Smooth muscle cell (in vitro differentiated cells): ENCODE results near the gene LEMD1. TPM values are rescaled to one million over a fixed set of nuclear protein-coding genes. Genes with fewer than 3 reads are reported as not detected.

Experiments used
- DNase-seq: peaks from one replicate; lab custom pipeline; 2025; ENCODE audit not compliant: unreplicated experiment; lab: John Stamatoyannopoulos, UW
- H2AFZ ChIP-seq: fragments of 200-600 bp; sonication (generic); 2 replicates; pipeline ENCODE4 v1.6.0; 2016; ENCODE audit warnings: antibody characterized with exemption, low read depth, mild to moderate bottlenecking
- H3F3A ChIP-seq: fragments of 200-600 bp; sonication (generic); 2 replicates; pipeline ENCODE4 v1.6.0; 2017; ENCODE audit warnings: antibody characterized with exemption, low read depth
- H3K27ac ChIP-seq: fragments of 200-600 bp; sonication (generic); 2 replicates; pipeline ENCODE4 v1.5.1; 2016; ENCODE audit warnings: low read depth, mild to moderate bottlenecking
- H3K27me3 ChIP-seq: fragments of 200-600 bp; sonication (generic); 2 replicates; pipeline ENCODE4 v1.6.1; 2016; ENCODE audit warnings: low read depth, mild to moderate bottlenecking
- H3K36me3 ChIP-seq: fragments of 200-600 bp; sonication (generic); 2 replicates; pipeline ENCODE4 v1.5.1; 2016; ENCODE audit warnings: low read depth
- H3K4me1 ChIP-seq: fragments of 200-600 bp; sonication (generic); 2 replicates; pipeline ENCODE4 v1.5.1; 2016; ENCODE audit warnings: low read depth
- H3K4me2 ChIP-seq: fragments of 200-600 bp; sonication (generic); 2 replicates; pipeline ENCODE4 v1.6.0; 2016; ENCODE audit warnings: mild to moderate bottlenecking
- H3K4me3 ChIP-seq: fragments of 200-600 bp; sonication (generic); 2 replicates; pipeline ENCODE4 v1.5.1; 2016; ENCODE audit warnings: mild to moderate bottlenecking
- H3K79me2 ChIP-seq: fragments of 200-600 bp; sonication (generic); 2 replicates; pipeline ENCODE4 v1.6.0; 2016; ENCODE audit warnings: low read depth, mild to moderate bottlenecking
- H3K9ac ChIP-seq: fragments of 200-600 bp; sonication (generic); 2 replicates; pipeline ENCODE4 v1.6.0; 2016; ENCODE audit warnings: low read depth
- H3K9me3 ChIP-seq: fragments of 200-600 bp; sonication (generic); replicated peaks from 2 replicates; pipeline ENCODE4 v1.5.1; 2016; ENCODE audit warnings: low read depth
- H4K20me1 ChIP-seq: fragments of 200-600 bp; sonication (generic); 2 replicates; pipeline ENCODE4 v1.6.0; 2016; ENCODE audit warnings: low read depth
- WGBS: methylation state at CpG from one replicate; pipeline ENCODE4 v1.1.7; 2016; ENCODE audit warnings: low lambda C conversion rate; 5-methylcytosine and 5-hydroxymethylcytosine counted together
- polyA plus RNA-seq: library from polyadenylated mRNA; unstranded; fragments of >200 nt; fragmentation: Nextera tagmentation; extraction: Ambion mirVana; gene quantifications from 2 replicates; pipeline ENCODE4 v1.2.1, GENCODE V29; 2016
- total RNA-seq: library from RNA; depleted of rRNA; stranded (reverse); fragments of >200 nt; gene quantifications from 2 replicates; pipeline ENCODE4 v1.2.3, GENCODE V29; 2014
- TF ChIP-seq, protein P1 (sequence below): fragments of 200-600 bp; sonication (generic); IDR thresholded peaks from 2 replicates; pipeline ENCODE4 v1.5.1; 2017; ENCODE audit warnings: borderline replicate concordance, mild to moderate bottlenecking, antibody characterized with exemption; ENCODE audit not compliant: insufficient read depth, poor library complexity, severe bottlenecking

LEMD1 gene
- total and polyA plus RNA-seq, 2 experiments from 2014 or later: 5.8 to 8.0 TPM

DNA sequence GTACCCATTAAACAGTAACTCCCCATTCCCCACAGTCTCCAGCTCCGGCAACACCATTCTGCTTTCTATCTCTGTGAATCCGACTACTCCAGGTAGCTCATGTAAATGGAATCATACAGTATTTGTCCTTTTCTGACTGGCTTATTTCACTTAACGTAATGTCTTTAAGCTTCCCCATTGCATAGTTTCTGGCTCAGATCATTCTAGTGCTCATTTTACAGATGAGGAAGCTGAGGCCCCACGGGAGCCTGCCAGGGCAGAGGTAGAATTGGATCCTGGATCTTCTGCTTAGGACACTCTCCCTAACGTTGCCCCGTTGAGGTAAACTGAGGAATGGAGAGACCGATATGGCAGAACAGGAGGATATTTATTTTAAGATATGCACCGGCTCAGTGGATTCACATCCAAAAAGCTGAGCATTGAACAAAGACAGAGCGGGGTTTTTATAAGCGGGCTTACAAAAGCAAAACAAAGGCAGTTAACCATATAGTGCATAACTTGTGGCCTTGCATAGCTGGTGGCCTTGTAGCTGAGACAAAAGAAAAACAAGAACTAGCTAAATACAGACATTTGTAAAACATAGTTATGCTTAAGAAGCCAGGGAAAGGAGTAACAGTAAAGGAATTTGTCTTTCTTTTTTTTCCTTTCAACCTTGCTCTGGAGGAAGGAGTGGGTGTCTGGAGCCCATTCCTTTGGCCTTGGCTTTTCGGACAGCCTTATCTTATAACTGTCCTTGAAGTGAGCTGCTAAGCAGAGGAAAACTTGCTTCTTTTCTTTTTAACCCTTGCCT is 49.8 kb downstream of the LEMD1 start:
- DNase-seq: no peak
- H3K9me3 ChIP-seq: no peaks in the 10 kb centered on the region
- H3K9ac ChIP-seq: no peak overlapping the region
- no peaks in the 10 kb centered on the region for H3K36me3 ChIP-seq
- H3K79me2 ChIP-seq: no peaks in the 10 kb centered on the region
- peak overlapping the region; percentile 79 for H3K4me2 ChIP-seq
- no peak overlapping the region for H2AFZ ChIP-seq
- peaks cover 35% of the 10 kb centered on the region for H3F3A ChIP-seq
- H3K4me1 ChIP-seq: peaks cover 42% of the 10 kb centered on the region
- no peaks in the 10 kb centered on the region for H3K27me3 ChIP-seq
- peak overlapping the region; percentile 11 for H3K4me3 ChIP-seq
- H3K27ac ChIP-seq: peak overlapping the region; percentile 76
- no peaks in the 10 kb centered on the region for H4K20me1 ChIP-seq
- TF ChIP-seq, protein P1, sequence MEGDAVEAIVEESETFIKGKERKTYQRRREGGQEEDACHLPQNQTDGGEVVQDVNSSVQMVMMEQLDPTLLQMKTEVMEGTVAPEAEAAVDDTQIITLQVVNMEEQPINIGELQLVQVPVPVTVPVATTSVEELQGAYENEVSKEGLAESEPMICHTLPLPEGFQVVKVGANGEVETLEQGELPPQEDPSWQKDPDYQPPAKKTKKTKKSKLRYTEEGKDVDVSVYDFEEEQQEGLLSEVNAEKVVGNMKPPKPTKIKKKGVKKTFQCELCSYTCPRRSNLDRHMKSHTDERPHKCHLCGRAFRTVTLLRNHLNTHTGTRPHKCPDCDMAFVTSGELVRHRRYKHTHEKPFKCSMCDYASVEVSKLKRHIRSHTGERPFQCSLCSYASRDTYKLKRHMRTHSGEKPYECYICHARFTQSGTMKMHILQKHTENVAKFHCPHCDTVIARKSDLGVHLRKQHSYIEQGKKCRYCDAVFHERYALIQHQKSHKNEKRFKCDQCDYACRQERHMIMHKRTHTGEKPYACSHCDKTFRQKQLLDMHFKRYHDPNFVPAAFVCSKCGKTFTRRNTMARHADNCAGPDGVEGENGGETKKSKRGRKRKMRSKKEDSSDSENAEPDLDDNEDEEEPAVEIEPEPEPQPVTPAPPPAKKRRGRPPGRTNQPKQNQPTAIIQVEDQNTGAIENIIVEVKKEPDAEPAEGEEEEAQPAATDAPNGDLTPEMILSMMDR: no peak
- 29% methylated on average over 11 of the region's 11 CpGs for WGBS

DNA sequence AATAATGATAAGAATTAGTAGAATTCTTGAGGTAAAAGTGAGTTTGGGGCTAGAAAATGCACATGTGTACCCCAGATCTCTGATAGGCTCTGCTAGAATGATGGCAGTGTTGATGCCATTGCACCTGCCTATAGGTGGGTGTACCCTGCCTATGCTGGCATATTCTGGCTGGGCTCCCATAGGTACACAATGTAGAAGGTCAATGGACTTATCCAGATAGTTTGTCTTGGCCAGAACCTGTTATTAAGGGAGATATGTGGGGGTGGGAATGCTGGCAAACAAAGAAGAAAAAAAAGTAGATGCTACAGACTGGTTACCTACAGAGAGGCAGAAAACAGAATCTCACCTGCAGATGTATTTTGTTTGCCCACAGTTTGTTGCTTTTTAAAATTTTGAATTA is 51.1 kb downstream of the LEMD1 start:
- H3K79me2 ChIP-seq: no peaks in the 10 kb centered on the region
- no peaks in the 10 kb centered on the region for H3K36me3 ChIP-seq
- H3K27ac ChIP-seq: no peak overlapping the region
- no peak overlapping the region for H3K4me2 ChIP-seq
- no peaks in the 10 kb centered on the region for H3K27me3 ChIP-seq
- H4K20me1 ChIP-seq: no peaks in the 10 kb centered on the region
- TF ChIP-seq, protein P1: no peak
- H3K9me3 ChIP-seq: no peaks in the 10 kb centered on the region
- DNase-seq: no peak
- no peak overlapping the region for H3K4me3 ChIP-seq
- H3K9ac ChIP-seq: no peak overlapping the region
- H3F3A ChIP-seq: peaks cover 30% of the 10 kb centered on the region
- no peak overlapping the region for H2AFZ ChIP-seq
- peaks cover 38% of the 10 kb centered on the region for H3K4me1 ChIP-seq

DNA sequence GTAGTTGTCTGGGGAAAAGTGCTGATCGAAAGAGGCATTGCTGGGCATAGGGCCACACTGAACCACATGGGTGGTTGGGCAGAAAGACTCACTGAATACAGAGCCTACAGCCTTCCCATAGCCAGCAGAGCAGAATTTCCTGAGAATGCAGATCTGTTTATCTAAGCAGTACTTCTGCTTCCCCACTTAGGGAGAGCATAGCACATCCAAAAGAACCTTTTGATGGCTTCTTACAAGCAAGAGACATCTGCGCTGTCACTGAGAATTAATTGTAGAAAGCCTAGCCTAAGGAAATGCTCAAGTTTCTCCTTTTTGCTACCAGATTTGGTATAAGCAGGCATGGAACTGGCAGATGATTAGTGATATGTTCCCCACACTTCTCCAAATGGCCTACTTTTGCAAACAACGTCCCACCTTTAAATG is 52.1 kb downstream of the LEMD1 start:
- Histone ChIP-seq H3F3A (peaks cover 28% of the 10 kb centered on the region), H3K27ac (no peak overlapping the region), H3K27me3 (no peaks in the 10 kb centered on the region), H3K79me2 (no peaks in the 10 kb centered on the region), H3K4me1 (peaks cover 30% of the 10 kb centered on the region), H3K9me3 (no peaks in the 10 kb centered on the region), H3K4me2 (no peak overlapping the region), H4K20me1 (no peaks in the 10 kb centered on the region), H3K9ac (no peak overlapping the region), H3K4me3 (no peak overlapping the region), H3K36me3 (no peaks in the 10 kb centered on the region), H2AFZ (peak overlapping the region; percentile 55)
- TF ChIP-seq, protein P1: no peak
- 78% methylated on average over 3 of the region's 3 CpGs for WGBS
- no peak for DNase-seq

DNA sequence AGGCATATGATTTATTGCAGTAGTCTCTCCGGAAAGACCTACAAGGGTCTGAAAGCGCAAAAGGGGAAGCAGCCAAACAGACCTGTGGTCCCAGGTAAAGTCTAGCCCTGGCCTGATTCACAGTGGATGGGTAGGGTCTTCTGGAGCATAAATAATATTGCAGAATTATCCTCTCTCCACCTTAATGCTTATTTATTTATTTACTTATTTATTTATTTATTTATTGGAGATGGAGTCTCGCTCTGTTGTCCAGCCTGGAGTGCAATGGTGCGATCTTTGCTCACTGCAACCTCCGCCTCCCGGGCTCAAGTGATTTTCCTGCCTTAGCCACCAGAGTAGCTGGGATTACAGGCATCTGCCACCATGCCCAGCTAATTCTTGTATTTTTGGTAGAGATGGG is 53.4 kb downstream of the LEMD1 start:
- no peak overlapping the region for H3K27ac ChIP-seq
- H3K4me2 ChIP-seq: no peak overlapping the region
- no peaks in the 10 kb centered on the region for H3K36me3 ChIP-seq
- no peak for DNase-seq
- no peak overlapping the region for H2AFZ ChIP-seq
- H3F3A ChIP-seq: peaks cover 17% of the 10 kb centered on the region
- no peak overlapping the region for H3K4me3 ChIP-seq
- TF ChIP-seq, protein P1: no peak
- H3K9me3 ChIP-seq: no peaks in the 10 kb centered on the region
- peaks cover 18% of the 10 kb centered on the region for H3K4me1 ChIP-seq
- H3K79me2 ChIP-seq: no peaks in the 10 kb centered on the region
- H3K27me3 ChIP-seq: no peaks in the 10 kb centered on the region
- H3K9ac ChIP-seq: no peak overlapping the region
- H4K20me1 ChIP-seq: no peaks in the 10 kb centered on the region
- WGBS: 94% methylated on average over 6 of the region's 6 CpGs
